Measurements from ENCODE around the gene JMJD4. TPM values are rescaled to one million over a fixed set of nuclear protein-coding genes. Genes with fewer than 3 reads are reported as not detected.

JMJD4 gene
- total and polyA plus RNA-seq, 2 of the 8 experiments (the other 6 are each of a cell fraction or from before 2014, with no cell fraction given), result 13.2 to 23.3 TPM

GRCh38 chr1:227766015-227766634 lies 31.0 kb upstream of the JMJD4 start:
- Histone ChIP-seq H3K4me2 (ENCODE audit: insufficient read depth in 1 of 2, low read depth in 2 of 2, low read length in 2 of 2) (no peak overlapping the region), H3K4me1 (replicated peaks in 1 of 4; ENCODE audit: control insufficient read depth in 3 of 4, insufficient read depth in 4 of 4, low read length in 3 of 4) (peaks cover 0 to 5% (median under 1%) of the 10 kb centered on the region in 4 experiments; a peak in 3 of 7 replicates), H3K27ac (ENCODE audit: low read depth, low read length) (no peak overlapping the region), H2BK12ac (ENCODE audit: low read depth, low read length) (no peak overlapping the region), H3K36me3 (ENCODE audit: control insufficient read depth in 2 of 4, insufficient read depth in 4 of 4, low read length in 3 of 4) (peaks cover 7 to 28% (median 17%) of the 10 kb centered on the region in 4 experiments; a peak in 6 of 8 replicates), H2BK20ac (ENCODE audit: low read length) (no peak overlapping the region), H3K27me3 (replicated peaks in 1 of 4; ENCODE audit: control insufficient read depth in 3 of 4, extremely low read depth in 1 of 4, insufficient read depth in 3 of 4, low read length in 3 of 4) (no peaks in the 10 kb centered on the region), H3K56ac (replicated peaks; ENCODE audit: insufficient read length, low read depth, low read length) (no peak overlapping the region), H3K23me2 (ENCODE audit: low read depth, low read length) (no peaks in the 10 kb centered on the region), H3K23ac (ENCODE audit: insufficient read length) (no peak overlapping the region), H3K4ac (replicated peaks; ENCODE audit: insufficient read length, low read depth, low read length) (no peak overlapping the region), H3K79me2 (ENCODE audit: control insufficient read depth in 1 of 2, insufficient read depth in 2 of 2, low read length in 2 of 2) (peaks cover 0 to 11% of the 10 kb centered on the region in 2 experiments; a peak in 1 of 4 replicates), H2AFZ (ENCODE audit: low read length) (no peak overlapping the region), H4K5ac (ENCODE audit: insufficient read length, low read depth, low read length) (no peak overlapping the region), H2BK5ac (ENCODE audit: low read depth, low read length) (no peak overlapping the region), H4K91ac (replicated peaks; ENCODE audit: insufficient read length, low read length) (no peak overlapping the region), H3K4me3 (ENCODE audit: extremely low read depth in 1 of 4, insufficient read depth in 2 of 4, low read depth in 3 of 4, low read length in 4 of 4) (no peak overlapping the region), H4K20me1 (replicated peaks in 1 of 2; ENCODE audit: control insufficient read depth in 1 of 2, insufficient read depth in 2 of 2, low read length in 2 of 2) (peaks cover 6 to 27% of the 10 kb centered on the region in 2 experiments), H3K18ac (ENCODE audit: extremely low read depth, low read length) (no peak overlapping the region), H2BK15ac (ENCODE audit: low read length) (no peak overlapping the region), H3K9me3 (ENCODE audit: insufficient read depth in 2 of 2, low read depth in 1 of 2, low read length in 1 of 2) (no peaks in the 10 kb centered on the region), H3K14ac (ENCODE audit: insufficient read length) (no peak overlapping the region), H2AK5ac (ENCODE audit: low read depth, low read length) (no peak overlapping the region), H2BK120ac (replicated peaks; ENCODE audit: low read depth, low read length) (no peak overlapping the region), H3K79me1 (ENCODE audit: low read depth, low read length) (peaks cover 2% of the 10 kb centered on the region; the same call in 1 of the 2 replicates), H4K8ac (ENCODE audit: extremely low read depth, insufficient read depth, low read length) (no peak overlapping the region), H3K9ac (replicated peaks in 1 of 4; ENCODE audit: extremely low read depth in 1 of 4, low read depth in 3 of 4, low read length in 3 of 4) (no peak overlapping the region)
- ChIA-PET CTCF (ENCODE audit: partially characterized antibody) (interaction anchor here (0.8 to 7.7 kb wide), 13 partner anchors 8 to 187 kb away, joined by 3 to 51 read pairs (median 4); partner anchors contain the start of gene WNT9A), POLR2A (ENCODE audit: partially characterized antibody) (interaction anchor here (1.5 kb wide), 1 partner anchor 33 kb away, joined by 3 read pairs; no protein-coding TSS in a partner anchor)
- no peak for DNase-seq (ENCODE audit: low read depth in 1 of 2, low spot score in 2 of 2)
- TF ChIP-seq, protein P1, sequence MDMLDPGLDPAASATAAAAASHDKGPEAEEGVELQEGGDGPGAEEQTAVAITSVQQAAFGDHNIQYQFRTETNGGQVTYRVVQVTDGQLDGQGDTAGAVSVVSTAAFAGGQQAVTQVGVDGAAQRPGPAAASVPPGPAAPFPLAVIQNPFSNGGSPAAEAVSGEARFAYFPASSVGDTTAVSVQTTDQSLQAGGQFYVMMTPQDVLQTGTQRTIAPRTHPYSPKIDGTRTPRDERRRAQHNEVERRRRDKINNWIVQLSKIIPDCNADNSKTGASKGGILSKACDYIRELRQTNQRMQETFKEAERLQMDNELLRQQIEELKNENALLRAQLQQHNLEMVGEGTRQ (IDR thresholded peaks at IDR 0.05; ENCODE audit: low read length), result no peak
- TF ChIP-seq, protein P2, sequence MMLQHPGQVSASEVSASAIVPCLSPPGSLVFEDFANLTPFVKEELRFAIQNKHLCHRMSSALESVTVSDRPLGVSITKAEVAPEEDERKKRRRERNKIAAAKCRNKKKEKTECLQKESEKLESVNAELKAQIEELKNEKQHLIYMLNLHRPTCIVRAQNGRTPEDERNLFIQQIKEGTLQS (IDR thresholded peaks at IDR 0.05; ENCODE audit: insufficient read depth, low read depth, low read length), result no peak
- TF ChIP-seq TAF7 (optimal IDR thresholded peaks at IDR 0.05; ENCODE audit: borderline replicate concordance, low read depth, low read length), result no peak
- no peak for FAIRE-seq
- 90% methylated on average over 17 of the region's 17 CpGs; no CpG with 5 or more reads in 1 of the 2 experiments for WGBS, 2 experiments (ENCODE audit: extremely low coverage in 1 of 2, insufficient coverage in 1 of 2, insufficient read length in 1 of 2, insufficient replicate concordance in 2 of 2, low coverage in 1 of 2, low lambda C conversion rate in 2 of 2, missing lambda C conversion rate in 1 of 2)

All from H1 (cell line).